GM23338 (cell line): Measurements from ENCODE around the gene MLLT3. TPM values are rescaled to one million over a fixed set of nuclear protein-coding genes. Genes with fewer than 3 reads are reported as not detected.

Source experiments
- ATAC-seq: fragments of 200-7000 bp; cut with Tn5 transposase; 3 replicates; pipeline ENCODE4 v1.9.1; 2020
- DNase-seq: peaks from one replicate; pipeline ENCODE4 v3.0.0-alpha.2; 2015; ENCODE audit warnings: low spot score
- H2AFZ ChIP-seq: fragments of 200-600 bp; sonication (generic); 2 replicates; pipeline ENCODE4 v1.8.0; 2016; ENCODE audit warnings: antibody characterized with exemption, mild to moderate bottlenecking, moderate library complexity
- H3F3A ChIP-seq: fragments of 200-600 bp; sonication (generic); replicated peaks from 2 replicates; pipeline ENCODE4 v1.8.0; 2017; ENCODE audit warnings: antibody characterized with exemption, mixed run types, low read depth
- H3K27ac ChIP-seq: fragments of 200-600 bp; sonication (generic); 2 replicates; pipeline ENCODE4 v1.6.1; 2016; ENCODE audit warnings: low read depth
- H3K27me3 ChIP-seq: fragments of 200-600 bp; sonication (generic); 2 replicates; pipeline ENCODE4 v1.8.0; 2016; ENCODE audit warnings: mild to moderate bottlenecking, mixed run types, moderate library complexity; ENCODE audit not compliant: insufficient read depth
- H3K36me3 ChIP-seq: fragments of 200-600 bp; sonication (generic); 2 replicates; pipeline ENCODE4 v1.8.0; 2016; ENCODE audit warnings: mild to moderate bottlenecking; ENCODE audit not compliant: insufficient read depth
- H3K4me1 ChIP-seq: fragments of 200-600 bp; sonication (generic); 2 replicates; pipeline ENCODE4 v1.8.0; 2016; ENCODE audit warnings: mild to moderate bottlenecking, moderate library complexity; ENCODE audit not compliant: insufficient read depth
- H3K4me2 ChIP-seq: fragments of 200-600 bp; sonication (generic); 2 replicates; pipeline ENCODE4 v1.7.1; 2017; ENCODE audit warnings: mixed run types
- H3K4me3 ChIP-seq: fragments of 200-600 bp; sonication (generic); 2 replicates; pipeline ENCODE4 v1.6.1; 2016; ENCODE audit warnings: mixed run types
- H3K79me2 ChIP-seq: fragments of 200-600 bp; sonication (generic); replicated peaks from 2 replicates; pipeline ENCODE4 v1.8.0; 2017; ENCODE audit warnings: mild to moderate bottlenecking; ENCODE audit not compliant: insufficient read depth
- H3K9me2 ChIP-seq: fragments of 200-600 bp; sonication (generic); 2 replicates; pipeline ENCODE4 v1.8.0; 2017; ENCODE audit not compliant: insufficient read depth
- H4K20me1 ChIP-seq: fragments of 200-600 bp; sonication (generic); replicated peaks from 2 replicates; pipeline ENCODE4 v1.8.0; 2017; ENCODE audit warnings: mild to moderate bottlenecking; ENCODE audit not compliant: insufficient read depth
- H3K27ac Mint-ChIP-seq: 2 replicates; pipeline ENCODE4 v1.8.0; 2020; ENCODE audit warnings: inconsistent platforms, mild to moderate bottlenecking, moderate library complexity, mixed read lengths
- H3K27me3 Mint-ChIP-seq: 3 replicates; pipeline ENCODE4 v1.8.0; 2022; ENCODE audit warnings: low read depth, mild to moderate bottlenecking, moderate library complexity, mixed read lengths, inconsistent platforms; ENCODE audit not compliant: insufficient read depth, poor library complexity
- H3K36me3 Mint-ChIP-seq: 3 replicates; pipeline ENCODE4 v1.8.0; 2021; ENCODE audit warnings: low read depth, mild to moderate bottlenecking, inconsistent platforms, moderate library complexity, mixed read lengths
- H3K4me1 Mint-ChIP-seq: 3 replicates; pipeline ENCODE4 v1.8.0; 2020; ENCODE audit warnings: mild to moderate bottlenecking, inconsistent platforms, mixed read lengths
- H3K4me3 Mint-ChIP-seq: 3 replicates; pipeline ENCODE4 v1.8.0; 2021; ENCODE audit warnings: moderate library complexity, mild to moderate bottlenecking, inconsistent platforms, mixed read lengths
- H3K9me3 Mint-ChIP-seq: 3 replicates; pipeline ENCODE4 v1.8.0; 2020; ENCODE audit warnings: moderate library complexity, mild to moderate bottlenecking, inconsistent platforms, mixed read lengths
- CREB1 ChIP-seq: fragments of 250-450 bp; sonication (Bioruptor Pico); IDR thresholded peaks from 2 replicates; pipeline ENCODE4 v1.5.0; 2020; ENCODE audit warnings: low read depth, mild to moderate bottlenecking, moderate library complexity
- EZH2 ChIP-seq: fragments of 200-600 bp; sonication (generic); IDR thresholded peaks from one replicate; pipeline ENCODE4 v1.8.0; 2017; ENCODE audit warnings: antibody characterized with exemption, mild to moderate bottlenecking, low read depth; ENCODE audit not compliant: unreplicated experiment
- EZH2phosphoT487 ChIP-seq: fragments of 200-600 bp; sonication (generic); IDR thresholded peaks from one replicate; pipeline ENCODE4 v1.8.1; 2018; ENCODE audit warnings: antibody characterized with exemption; ENCODE audit not compliant: unreplicated experiment
- NANOG ChIP-seq: IDR thresholded peaks from 2 replicates; pipeline ENCODE4 v1.6.1; 2016; ENCODE audit warnings: antibody characterized with exemption, borderline replicate concordance
- ZNF462 ChIP-seq: fragments of 250-450 bp; sonication (Bioruptor Pico); IDR thresholded peaks from 2 replicates; pipeline ENCODE4 v1.5.0; 2020; ENCODE audit warnings: mild to moderate bottlenecking, moderate library complexity
- polyA plus RNA-seq: library from polyadenylated mRNA; unstranded; fragments of >200 nt; fragmentation: Nextera tagmentation; extraction: Ambion mirVana; gene quantifications from 2 replicates; pipeline ENCODE4 v1.2.1, GENCODE V29; 2016
- total RNA-seq: library from RNA; depleted of rRNA; stranded (reverse); fragments of >200 nt; shearing (Covaris generic); gene quantifications from 2 replicates; pipeline ENCODE4 v1.2.3, GENCODE V29; 2014
- TF ChIP-seq, protein P1 (sequence below): IDR thresholded peaks from 2 replicates; pipeline ENCODE4 v1.6.1; 2016; ENCODE audit warnings: antibody characterized with exemption
- TF ChIP-seq, protein P2 (sequence below): IDR thresholded peaks from one replicate; pipeline ENCODE4 v1.6.1; 2018; ENCODE audit warnings: antibody characterized with exemption; ENCODE audit not compliant: unreplicated experiment

Gene MLLT3
- total and polyA plus RNA-seq, 2 experiments from 2014 or later, result 7.5 to 9.5 TPM

DNA sequence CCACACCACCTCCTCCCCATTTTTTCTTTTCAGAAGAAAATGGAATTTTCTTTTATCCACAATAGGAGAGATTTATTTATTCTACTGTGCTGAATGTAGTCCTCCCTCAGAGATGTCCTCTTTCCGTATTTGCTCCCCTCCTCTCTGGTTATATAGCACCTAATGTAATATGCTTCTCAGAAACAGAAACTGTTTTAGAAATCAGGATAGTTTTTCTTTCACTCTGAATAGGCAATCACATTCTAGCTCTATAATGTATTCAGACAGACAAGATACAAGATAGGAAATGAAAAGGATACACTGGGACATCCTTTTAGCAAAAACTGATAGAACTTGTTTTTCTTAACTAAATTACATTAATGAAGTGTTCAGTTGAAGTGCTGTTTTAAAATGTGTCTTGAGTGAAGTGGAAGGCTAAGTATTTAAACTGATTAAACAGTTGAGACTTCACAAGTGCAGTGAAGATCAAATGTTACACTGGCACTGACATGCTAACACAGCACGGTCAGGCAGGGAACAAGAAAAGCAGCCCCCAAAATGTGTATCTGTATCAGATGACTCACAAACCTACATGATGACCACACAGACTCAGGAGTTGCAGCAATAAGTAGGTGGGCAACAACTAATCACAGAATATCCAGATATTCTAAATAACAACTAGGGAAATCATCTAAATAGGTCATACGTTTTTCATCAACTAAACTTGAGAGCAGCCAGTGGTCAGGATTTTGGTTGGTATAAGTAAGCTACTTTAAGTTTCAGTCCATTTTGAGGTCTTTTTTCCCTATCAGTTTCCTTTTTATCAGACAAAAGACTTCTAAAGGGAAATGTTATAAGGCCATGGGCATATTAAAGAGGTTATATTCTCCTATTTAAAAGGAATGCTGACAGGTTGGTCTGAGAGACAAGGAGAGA, 260.4 kb downstream of the MLLT3 start (continued):
- TF ChIP-seq, protein P1, sequence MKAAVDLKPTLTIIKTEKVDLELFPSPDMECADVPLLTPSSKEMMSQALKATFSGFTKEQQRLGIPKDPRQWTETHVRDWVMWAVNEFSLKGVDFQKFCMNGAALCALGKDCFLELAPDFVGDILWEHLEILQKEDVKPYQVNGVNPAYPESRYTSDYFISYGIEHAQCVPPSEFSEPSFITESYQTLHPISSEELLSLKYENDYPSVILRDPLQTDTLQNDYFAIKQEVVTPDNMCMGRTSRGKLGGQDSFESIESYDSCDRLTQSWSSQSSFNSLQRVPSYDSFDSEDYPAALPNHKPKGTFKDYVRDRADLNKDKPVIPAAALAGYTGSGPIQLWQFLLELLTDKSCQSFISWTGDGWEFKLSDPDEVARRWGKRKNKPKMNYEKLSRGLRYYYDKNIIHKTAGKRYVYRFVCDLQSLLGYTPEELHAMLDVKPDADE, result no peak
- TF ChIP-seq EZH2phosphoT487, result no peak
- TF ChIP-seq CREB1 (CRISPR knock-in tag), result no peak
- TF ChIP-seq, protein P2, sequence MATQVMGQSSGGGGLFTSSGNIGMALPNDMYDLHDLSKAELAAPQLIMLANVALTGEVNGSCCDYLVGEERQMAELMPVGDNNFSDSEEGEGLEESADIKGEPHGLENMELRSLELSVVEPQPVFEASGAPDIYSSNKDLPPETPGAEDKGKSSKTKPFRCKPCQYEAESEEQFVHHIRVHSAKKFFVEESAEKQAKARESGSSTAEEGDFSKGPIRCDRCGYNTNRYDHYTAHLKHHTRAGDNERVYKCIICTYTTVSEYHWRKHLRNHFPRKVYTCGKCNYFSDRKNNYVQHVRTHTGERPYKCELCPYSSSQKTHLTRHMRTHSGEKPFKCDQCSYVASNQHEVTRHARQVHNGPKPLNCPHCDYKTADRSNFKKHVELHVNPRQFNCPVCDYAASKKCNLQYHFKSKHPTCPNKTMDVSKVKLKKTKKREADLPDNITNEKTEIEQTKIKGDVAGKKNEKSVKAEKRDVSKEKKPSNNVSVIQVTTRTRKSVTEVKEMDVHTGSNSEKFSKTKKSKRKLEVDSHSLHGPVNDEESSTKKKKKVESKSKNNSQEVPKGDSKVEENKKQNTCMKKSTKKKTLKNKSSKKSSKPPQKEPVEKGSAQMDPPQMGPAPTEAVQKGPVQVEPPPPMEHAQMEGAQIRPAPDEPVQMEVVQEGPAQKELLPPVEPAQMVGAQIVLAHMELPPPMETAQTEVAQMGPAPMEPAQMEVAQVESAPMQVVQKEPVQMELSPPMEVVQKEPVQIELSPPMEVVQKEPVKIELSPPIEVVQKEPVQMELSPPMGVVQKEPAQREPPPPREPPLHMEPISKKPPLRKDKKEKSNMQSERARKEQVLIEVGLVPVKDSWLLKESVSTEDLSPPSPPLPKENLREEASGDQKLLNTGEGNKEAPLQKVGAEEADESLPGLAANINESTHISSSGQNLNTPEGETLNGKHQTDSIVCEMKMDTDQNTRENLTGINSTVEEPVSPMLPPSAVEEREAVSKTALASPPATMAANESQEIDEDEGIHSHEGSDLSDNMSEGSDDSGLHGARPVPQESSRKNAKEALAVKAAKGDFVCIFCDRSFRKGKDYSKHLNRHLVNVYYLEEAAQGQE, result no peak

- Mint-ChIP-seq H3K4me3 (no peak overlapping the region), H3K27ac (no peak overlapping the region), H3K9me3 (no peaks in the 10 kb centered on the region), H3K4me1 (peaks cover 23% of the 10 kb centered on the region), H3K36me3 (no peaks in the 10 kb centered on the region), H3K27me3 (no peaks in the 10 kb centered on the region)
- ATAC-seq (no peak), DNase-seq (no peak)
- Histone ChIP-seq H3K4me1 (peaks cover 9% of the 10 kb centered on the region), H3K9me2 (no peaks in the 10 kb centered on the region), H3K4me2 (no peak overlapping the region), H3F3A (no peaks in the 10 kb centered on the region), H3K36me3 (no peaks in the 10 kb centered on the region), H3K27me3 (no peaks in the 10 kb centered on the region), H3K27ac (no peak overlapping the region), H3K79me2 (no peaks in the 10 kb centered on the region), H3K4me3 (no peak overlapping the region), H4K20me1 (no peaks in the 10 kb centered on the region), H2AFZ (no peak overlapping the region)
- TF ChIP-seq EZH2 (no peak), ZNF462 (CRISPR knock-in tag) (no peak), NANOG (no peak)
- TF ChIP-seq, protein P2, result no peak
These were observed 261.1 kb downstream of the MLLT3 start for GRCh38 chr9:20361229-20361628.
